Measurements from ENCODE around the gene CRELD2. TPM values are rescaled to one million over a fixed set of nuclear protein-coding genes. Genes with fewer than 3 reads are reported as not detected.
A peak's percentile ranks its signal among the peaks of the same experiment; 100 is the strongest.

Gene CRELD2
- total and polyA plus RNA-seq, 2 of the 4 experiments (the other 2 are of a cell fraction), result 36.2 to 70.7 TPM

- TF ChIP-seq MAZ (IDR thresholded peaks at IDR 0.05; ENCODE audit: borderline replicate concordance, low read depth, low read length) (peak; percentile 94), CHD1 (IDR thresholded peaks at IDR 0.05; ENCODE audit: low read depth, low read length) (no peak), MAFK (IDR thresholded peaks at IDR 0.05; ENCODE audit: low read depth, low read length) (no peak)
These were observed 17.9 kb downstream of the CRELD2 start (continued) for GRCh38 chr22:49936018-49936972.

Measured in IMR-90 (cell line).